ENCODE measurements around the gene CCDC188.

DNA sequence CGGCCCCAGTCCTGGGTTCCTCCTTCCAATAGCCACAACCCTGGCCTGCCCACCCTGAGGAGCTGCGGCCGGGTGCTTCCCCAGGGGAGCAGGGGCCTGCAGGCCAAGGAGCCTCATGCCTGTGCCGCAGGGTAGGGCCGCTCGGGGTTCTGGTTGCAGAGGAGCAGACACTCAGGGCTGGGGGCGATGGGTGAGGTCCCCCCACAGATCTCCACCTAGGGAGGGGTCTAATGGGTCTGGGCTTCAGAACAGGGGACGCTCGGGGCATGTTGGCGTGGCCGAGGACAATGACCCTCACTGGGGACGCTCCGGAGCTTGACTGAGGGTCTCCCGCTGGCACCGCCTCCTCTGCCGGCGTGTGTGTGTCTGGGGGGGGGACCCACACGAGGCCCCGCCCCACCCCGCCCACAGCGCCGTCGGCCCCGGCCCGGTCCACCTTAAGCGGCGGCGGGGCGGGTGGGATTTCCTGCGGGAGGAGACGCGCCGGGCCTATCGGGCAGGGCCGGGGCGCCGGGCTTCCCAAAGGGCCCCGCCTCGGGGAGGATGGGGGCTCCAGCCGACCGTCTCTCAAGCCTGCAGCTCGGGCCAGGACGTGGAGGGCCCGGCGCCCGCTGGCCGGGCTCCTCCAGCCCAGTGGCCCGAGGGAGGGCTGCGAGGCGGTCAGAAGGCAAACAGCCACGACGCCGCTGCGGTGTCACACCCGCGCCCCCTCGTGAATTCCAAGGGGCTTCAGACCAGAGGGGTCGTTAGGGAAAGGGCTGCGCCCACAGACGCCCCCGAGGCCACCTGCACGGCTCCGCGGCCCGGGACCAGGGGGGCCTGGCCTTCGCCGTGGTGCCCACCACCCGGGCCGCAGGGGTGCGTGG, 19.9 kb downstream of the CCDC188 start:
- TF ChIP-seq, protein P1, sequence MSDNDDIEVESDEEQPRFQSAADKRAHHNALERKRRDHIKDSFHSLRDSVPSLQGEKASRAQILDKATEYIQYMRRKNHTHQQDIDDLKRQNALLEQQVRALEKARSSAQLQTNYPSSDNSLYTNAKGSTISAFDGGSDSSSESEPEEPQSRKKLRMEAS (IDR thresholded peaks at IDR 0.05; ENCODE audit: low read depth, low read length): no peak
- TF ChIP-seq GATAD2B (conservative IDR thresholded peaks at IDR 0.05; ENCODE audit: low read depth): peak; percentile 59
- TF ChIP-seq POLR2A (IDR thresholded peaks at IDR 0.05; ENCODE audit: low read depth, low read length): no peak
- TF ChIP-seq HDAC2 (IDR thresholded peaks at IDR 0.05): no peak
- no peak for TF ChIP-seq EP300 (IDR thresholded peaks at IDR 0.05; ENCODE audit: borderline replicate concordance in 1 of 2, control insufficient read depth in 1 of 2, low read depth in 2 of 2, low read length in 2 of 2)
- TF ChIP-seq POLR2AphosphoS5 (IDR thresholded peaks at IDR 0.05; ENCODE audit: low read length): no peak
- TF ChIP-seq, protein P2, sequence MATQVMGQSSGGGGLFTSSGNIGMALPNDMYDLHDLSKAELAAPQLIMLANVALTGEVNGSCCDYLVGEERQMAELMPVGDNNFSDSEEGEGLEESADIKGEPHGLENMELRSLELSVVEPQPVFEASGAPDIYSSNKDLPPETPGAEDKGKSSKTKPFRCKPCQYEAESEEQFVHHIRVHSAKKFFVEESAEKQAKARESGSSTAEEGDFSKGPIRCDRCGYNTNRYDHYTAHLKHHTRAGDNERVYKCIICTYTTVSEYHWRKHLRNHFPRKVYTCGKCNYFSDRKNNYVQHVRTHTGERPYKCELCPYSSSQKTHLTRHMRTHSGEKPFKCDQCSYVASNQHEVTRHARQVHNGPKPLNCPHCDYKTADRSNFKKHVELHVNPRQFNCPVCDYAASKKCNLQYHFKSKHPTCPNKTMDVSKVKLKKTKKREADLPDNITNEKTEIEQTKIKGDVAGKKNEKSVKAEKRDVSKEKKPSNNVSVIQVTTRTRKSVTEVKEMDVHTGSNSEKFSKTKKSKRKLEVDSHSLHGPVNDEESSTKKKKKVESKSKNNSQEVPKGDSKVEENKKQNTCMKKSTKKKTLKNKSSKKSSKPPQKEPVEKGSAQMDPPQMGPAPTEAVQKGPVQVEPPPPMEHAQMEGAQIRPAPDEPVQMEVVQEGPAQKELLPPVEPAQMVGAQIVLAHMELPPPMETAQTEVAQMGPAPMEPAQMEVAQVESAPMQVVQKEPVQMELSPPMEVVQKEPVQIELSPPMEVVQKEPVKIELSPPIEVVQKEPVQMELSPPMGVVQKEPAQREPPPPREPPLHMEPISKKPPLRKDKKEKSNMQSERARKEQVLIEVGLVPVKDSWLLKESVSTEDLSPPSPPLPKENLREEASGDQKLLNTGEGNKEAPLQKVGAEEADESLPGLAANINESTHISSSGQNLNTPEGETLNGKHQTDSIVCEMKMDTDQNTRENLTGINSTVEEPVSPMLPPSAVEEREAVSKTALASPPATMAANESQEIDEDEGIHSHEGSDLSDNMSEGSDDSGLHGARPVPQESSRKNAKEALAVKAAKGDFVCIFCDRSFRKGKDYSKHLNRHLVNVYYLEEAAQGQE (IDR thresholded peaks at IDR 0.05; ENCODE audit: low read depth, low read length): no peak
- no peak for TF ChIP-seq MTA3 (IDR thresholded peaks at IDR 0.05; ENCODE audit: borderline replicate concordance, low read length)
- TF ChIP-seq SIN3A (IDR thresholded peaks at IDR 0.05; ENCODE audit: low read depth, low read length): no peak
- TF ChIP-seq, protein P3, sequence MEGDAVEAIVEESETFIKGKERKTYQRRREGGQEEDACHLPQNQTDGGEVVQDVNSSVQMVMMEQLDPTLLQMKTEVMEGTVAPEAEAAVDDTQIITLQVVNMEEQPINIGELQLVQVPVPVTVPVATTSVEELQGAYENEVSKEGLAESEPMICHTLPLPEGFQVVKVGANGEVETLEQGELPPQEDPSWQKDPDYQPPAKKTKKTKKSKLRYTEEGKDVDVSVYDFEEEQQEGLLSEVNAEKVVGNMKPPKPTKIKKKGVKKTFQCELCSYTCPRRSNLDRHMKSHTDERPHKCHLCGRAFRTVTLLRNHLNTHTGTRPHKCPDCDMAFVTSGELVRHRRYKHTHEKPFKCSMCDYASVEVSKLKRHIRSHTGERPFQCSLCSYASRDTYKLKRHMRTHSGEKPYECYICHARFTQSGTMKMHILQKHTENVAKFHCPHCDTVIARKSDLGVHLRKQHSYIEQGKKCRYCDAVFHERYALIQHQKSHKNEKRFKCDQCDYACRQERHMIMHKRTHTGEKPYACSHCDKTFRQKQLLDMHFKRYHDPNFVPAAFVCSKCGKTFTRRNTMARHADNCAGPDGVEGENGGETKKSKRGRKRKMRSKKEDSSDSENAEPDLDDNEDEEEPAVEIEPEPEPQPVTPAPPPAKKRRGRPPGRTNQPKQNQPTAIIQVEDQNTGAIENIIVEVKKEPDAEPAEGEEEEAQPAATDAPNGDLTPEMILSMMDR (IDR thresholded peaks at IDR 0.05 in 2 of 3, conservative IDR thresholded peaks at IDR 0.05 in 1 of 3; ENCODE audit: control insufficient read depth in 2 of 3, extremely low read depth in 1 of 3, insufficient read depth in 1 of 3, low read depth in 3 of 3, low read length in 3 of 3): no peak
- TF ChIP-seq, protein P4, sequence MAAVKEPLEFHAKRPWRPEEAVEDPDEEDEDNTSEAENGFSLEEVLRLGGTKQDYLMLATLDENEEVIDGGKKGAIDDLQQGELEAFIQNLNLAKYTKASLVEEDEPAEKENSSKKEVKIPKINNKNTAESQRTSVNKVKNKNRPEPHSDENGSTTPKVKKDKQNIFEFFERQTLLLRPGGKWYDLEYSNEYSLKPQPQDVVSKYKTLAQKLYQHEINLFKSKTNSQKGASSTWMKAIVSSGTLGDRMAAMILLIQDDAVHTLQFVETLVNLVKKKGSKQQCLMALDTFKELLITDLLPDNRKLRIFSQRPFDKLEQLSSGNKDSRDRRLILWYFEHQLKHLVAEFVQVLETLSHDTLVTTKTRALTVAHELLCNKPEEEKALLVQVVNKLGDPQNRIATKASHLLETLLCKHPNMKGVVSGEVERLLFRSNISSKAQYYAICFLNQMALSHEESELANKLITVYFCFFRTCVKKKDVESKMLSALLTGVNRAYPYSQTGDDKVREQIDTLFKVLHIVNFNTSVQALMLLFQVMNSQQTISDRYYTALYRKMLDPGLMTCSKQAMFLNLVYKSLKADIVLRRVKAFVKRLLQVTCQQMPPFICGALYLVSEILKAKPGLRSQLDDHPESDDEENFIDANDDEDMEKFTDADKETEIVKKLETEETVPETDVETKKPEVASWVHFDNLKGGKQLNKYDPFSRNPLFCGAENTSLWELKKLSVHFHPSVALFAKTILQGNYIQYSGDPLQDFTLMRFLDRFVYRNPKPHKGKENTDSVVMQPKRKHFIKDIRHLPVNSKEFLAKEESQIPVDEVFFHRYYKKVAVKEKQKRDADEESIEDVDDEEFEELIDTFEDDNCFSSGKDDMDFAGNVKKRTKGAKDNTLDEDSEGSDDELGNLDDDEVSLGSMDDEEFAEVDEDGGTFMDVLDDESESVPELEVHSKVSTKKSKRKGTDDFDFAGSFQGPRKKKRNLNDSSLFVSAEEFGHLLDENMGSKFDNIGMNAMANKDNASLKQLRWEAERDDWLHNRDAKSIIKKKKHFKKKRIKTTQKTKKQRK (IDR thresholded peaks at IDR 0.05; ENCODE audit: low read depth, low read length): no peak
- no peak for TF ChIP-seq SUZ12 (IDR thresholded peaks at IDR 0.05; ENCODE audit: unreplicated experiment)
- TF ChIP-seq BCL11A (IDR thresholded peaks at IDR 0.05; ENCODE audit: low read depth, low read length): no peak
- TF ChIP-seq CBFB (IDR thresholded peaks at IDR 0.05; ENCODE audit: low read depth): no peak

All from GM12878 (cell line).